AG04449 (cell line): ENCODE results near the gene JAK1.

Experiments
- CTCF ChIA-PET: fragments of 350-600 bp; formaldehyde crosslinking; extraction: SDS; loops from one replicate; lab custom pipeline; 2021; ENCODE audit warnings: antibody characterized with exemption; lab: Yijun Ruan, JAX
- POLR2A ChIA-PET: fragments of 400-600, 350-600 bp; formaldehyde crosslinking; extraction: SDS; loops from one replicate; lab custom pipeline; 2020; ENCODE audit warnings: antibody characterized with exemption, inconsistent platforms; lab: Yijun Ruan, JAX
- DNase-seq: peaks from one replicate; pipeline ENCODE4 v3.0.0-alpha.2; 2010; ENCODE audit warnings: low read depth, low spot score
- H3K4me3 ChIP-seq: 2 replicates; pipeline ENCODE4 v1.5.1; 2011; ENCODE audit warnings: low read depth, mild to moderate bottlenecking, control low read depth, low read length
- CTCF ChIP-seq: IDR thresholded peaks from one replicate; pipeline ENCODE4 v1.5.1; 2011; ENCODE audit warnings: mild to moderate bottlenecking, moderate library complexity, low read length, control low read depth, inconsistent platforms; ENCODE audit not compliant: insufficient read depth; ENCODE audit errors: missing control alignments

Gene JAK1

GRCh38 chr1:64995316-64995715 lies 29.0 kb upstream of the JAK1 start:
- POLR2A ChIA-PET: no interaction called here
- no peak for DNase-seq
- no peak overlapping the region for H3K4me3 ChIP-seq
- CTCF ChIA-PET: no interaction called here
- TF ChIP-seq CTCF: no peak

GRCh38 chr1:64986903-64987871 lies 20.8 kb upstream of the JAK1 start:
- no peak for TF ChIP-seq CTCF
- no peak for DNase-seq
- POLR2A ChIA-PET: interaction anchor here (0.6 kb wide), 1 partner anchor 11 kb away, joined by 3 read pairs; no protein-coding TSS in a partner anchor
- CTCF ChIA-PET: no interaction called here
- no peak overlapping the region for H3K4me3 ChIP-seq

GRCh38 chr1:64984737-64985136 lies 18.4 kb upstream of the JAK1 start:
- DNase-seq: no peak
- POLR2A ChIA-PET: no interaction called here
- H3K4me3 ChIP-seq: no peak overlapping the region
- no peak for TF ChIP-seq CTCF
- CTCF ChIA-PET: interaction anchor here (1.4 kb wide), 1 partner anchor 16 kb away, joined by 3 read pairs; no protein-coding TSS in a partner anchor

- ChIA-PET CTCF (interaction anchor here (1.4 kb wide), 1 partner anchor 17 kb away, joined by 3 read pairs; no protein-coding TSS in a partner anchor), POLR2A (no interaction called here)
- H3K4me3 ChIP-seq: no peak overlapping the region
- TF ChIP-seq CTCF: no peak
- no peak for DNase-seq
These were observed 17.8 kb upstream of the JAK1 start for GRCh38 chr1:64984106-64984505.

- no peak for TF ChIP-seq CTCF
- CTCF ChIA-PET: interaction anchor here (0.9 kb wide), 1 partner anchor 9 kb away, joined by 3 read pairs; no protein-coding TSS in a partner anchor
- POLR2A ChIA-PET: no interaction called here
These were observed 16.8 kb upstream of the JAK1 start for GRCh38 chr1:64983110-64983509.

GRCh38 chr1:64981601-64982533 lies 15.5 kb upstream of the JAK1 start:
- no peak for DNase-seq
- CTCF ChIA-PET: interaction anchor here (0.9 kb wide), 1 partner anchor 8 kb away, joined by 3 read pairs; no protein-coding TSS in a partner anchor
- TF ChIP-seq CTCF: no peak
- H3K4me3 ChIP-seq: no peak overlapping the region
- POLR2A ChIA-PET: no interaction called here

More at GRCh38 chr1:64983110-64983509, 16.8 kb upstream of the JAK1 start:
- H3K4me3 ChIP-seq: no peak overlapping the region
- DNase-seq: no peak
